Ishikawa (cell line): ENCODE results near the gene VRTN.

ENCODE experiments used
- CEBPB ChIP-seq: IDR thresholded peaks from 2 replicates; pipeline ENCODE4 v1.6.1; 2012
- EGR1 ChIP-seq: IDR thresholded peaks from 2 replicates; pipeline ENCODE4 v1.6.1; 2012
- EP300 ChIP-seq: IDR thresholded peaks from 2 replicates; pipeline ENCODE4 v1.6.1; 2012; ENCODE audit warnings: borderline replicate concordance
- NFIC ChIP-seq: IDR thresholded peaks from 2 replicates; pipeline ENCODE4 v1.6.1; 2012
- RAD21 ChIP-seq: IDR thresholded peaks from 2 replicates; pipeline ENCODE4 v1.6.1; 2012; ENCODE audit warnings: low read depth
- TAF1 ChIP-seq: IDR thresholded peaks from 2 replicates; pipeline ENCODE4 v1.6.1; 2012; ENCODE audit warnings: low read depth, mild to moderate bottlenecking
- TCF12 ChIP-seq: IDR thresholded peaks from 2 replicates; pipeline ENCODE4 v1.6.1; 2012; ENCODE audit warnings: low read depth
- YY1 ChIP-seq: IDR thresholded peaks from 2 replicates; pipeline ENCODE4 v1.6.1; 2012; ENCODE audit warnings: low read depth
- TF ChIP-seq, protein P1 (sequence below): IDR thresholded peaks from 2 replicates; pipeline ENCODE4 v1.6.1; 2012
- TF ChIP-seq, protein P2 (sequence below): IDR thresholded peaks from 2 replicates; pipeline ENCODE4 v1.6.1; 2012
- TF ChIP-seq, protein P3 (sequence below): IDR thresholded peaks from 2 replicates; pipeline ENCODE4 v1.6.1; 2012; ENCODE audit warnings: low read depth, mild to moderate bottlenecking

GRCh38 chr14:74380845-74381244 is 32.6 kb downstream of the VRTN start:
- TF ChIP-seq, protein P1, sequence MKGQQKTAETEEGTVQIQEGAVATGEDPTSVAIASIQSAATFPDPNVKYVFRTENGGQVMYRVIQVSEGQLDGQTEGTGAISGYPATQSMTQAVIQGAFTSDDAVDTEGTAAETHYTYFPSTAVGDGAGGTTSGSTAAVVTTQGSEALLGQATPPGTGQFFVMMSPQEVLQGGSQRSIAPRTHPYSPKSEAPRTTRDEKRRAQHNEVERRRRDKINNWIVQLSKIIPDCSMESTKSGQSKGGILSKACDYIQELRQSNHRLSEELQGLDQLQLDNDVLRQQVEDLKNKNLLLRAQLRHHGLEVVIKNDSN, result no peak
- TF ChIP-seq TAF1 (no peak), RAD21 (no peak), EP300 (no peak), CEBPB (no peak), YY1 (no peak), NFIC (no peak), EGR1 (no peak), TCF12 (no peak)
- TF ChIP-seq, protein P2, sequence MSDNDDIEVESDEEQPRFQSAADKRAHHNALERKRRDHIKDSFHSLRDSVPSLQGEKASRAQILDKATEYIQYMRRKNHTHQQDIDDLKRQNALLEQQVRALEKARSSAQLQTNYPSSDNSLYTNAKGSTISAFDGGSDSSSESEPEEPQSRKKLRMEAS, result no peak
- TF ChIP-seq, protein P3, sequence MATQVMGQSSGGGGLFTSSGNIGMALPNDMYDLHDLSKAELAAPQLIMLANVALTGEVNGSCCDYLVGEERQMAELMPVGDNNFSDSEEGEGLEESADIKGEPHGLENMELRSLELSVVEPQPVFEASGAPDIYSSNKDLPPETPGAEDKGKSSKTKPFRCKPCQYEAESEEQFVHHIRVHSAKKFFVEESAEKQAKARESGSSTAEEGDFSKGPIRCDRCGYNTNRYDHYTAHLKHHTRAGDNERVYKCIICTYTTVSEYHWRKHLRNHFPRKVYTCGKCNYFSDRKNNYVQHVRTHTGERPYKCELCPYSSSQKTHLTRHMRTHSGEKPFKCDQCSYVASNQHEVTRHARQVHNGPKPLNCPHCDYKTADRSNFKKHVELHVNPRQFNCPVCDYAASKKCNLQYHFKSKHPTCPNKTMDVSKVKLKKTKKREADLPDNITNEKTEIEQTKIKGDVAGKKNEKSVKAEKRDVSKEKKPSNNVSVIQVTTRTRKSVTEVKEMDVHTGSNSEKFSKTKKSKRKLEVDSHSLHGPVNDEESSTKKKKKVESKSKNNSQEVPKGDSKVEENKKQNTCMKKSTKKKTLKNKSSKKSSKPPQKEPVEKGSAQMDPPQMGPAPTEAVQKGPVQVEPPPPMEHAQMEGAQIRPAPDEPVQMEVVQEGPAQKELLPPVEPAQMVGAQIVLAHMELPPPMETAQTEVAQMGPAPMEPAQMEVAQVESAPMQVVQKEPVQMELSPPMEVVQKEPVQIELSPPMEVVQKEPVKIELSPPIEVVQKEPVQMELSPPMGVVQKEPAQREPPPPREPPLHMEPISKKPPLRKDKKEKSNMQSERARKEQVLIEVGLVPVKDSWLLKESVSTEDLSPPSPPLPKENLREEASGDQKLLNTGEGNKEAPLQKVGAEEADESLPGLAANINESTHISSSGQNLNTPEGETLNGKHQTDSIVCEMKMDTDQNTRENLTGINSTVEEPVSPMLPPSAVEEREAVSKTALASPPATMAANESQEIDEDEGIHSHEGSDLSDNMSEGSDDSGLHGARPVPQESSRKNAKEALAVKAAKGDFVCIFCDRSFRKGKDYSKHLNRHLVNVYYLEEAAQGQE, result no peak
